Posterior cingulate gyrus (tissue), 11 donors: ENCODE measurements around the gene PCDH1.
"Not testable (repeated sequence)": the region's sequence is repeated elsewhere in the genome, so short reads cannot be mapped to it uniquely, and the experiment has no call there.

ENCODE experiments used
- DNase-seq, 10 donors: peaks; one replicate each; pipeline versions ENCODE4 v3.0.0 to v3.0.0-alpha.2; 2020 to 2021; ENCODE audit warnings: mixed read lengths in 3 of 10
- intact Hi-C: fragments of 100-400 bp; cut with DNase I; formaldehyde crosslinking; loops from one replicate; pipeline ENCODE4 v1.15.1; 2023

The PCDH1 gene

DNA sequence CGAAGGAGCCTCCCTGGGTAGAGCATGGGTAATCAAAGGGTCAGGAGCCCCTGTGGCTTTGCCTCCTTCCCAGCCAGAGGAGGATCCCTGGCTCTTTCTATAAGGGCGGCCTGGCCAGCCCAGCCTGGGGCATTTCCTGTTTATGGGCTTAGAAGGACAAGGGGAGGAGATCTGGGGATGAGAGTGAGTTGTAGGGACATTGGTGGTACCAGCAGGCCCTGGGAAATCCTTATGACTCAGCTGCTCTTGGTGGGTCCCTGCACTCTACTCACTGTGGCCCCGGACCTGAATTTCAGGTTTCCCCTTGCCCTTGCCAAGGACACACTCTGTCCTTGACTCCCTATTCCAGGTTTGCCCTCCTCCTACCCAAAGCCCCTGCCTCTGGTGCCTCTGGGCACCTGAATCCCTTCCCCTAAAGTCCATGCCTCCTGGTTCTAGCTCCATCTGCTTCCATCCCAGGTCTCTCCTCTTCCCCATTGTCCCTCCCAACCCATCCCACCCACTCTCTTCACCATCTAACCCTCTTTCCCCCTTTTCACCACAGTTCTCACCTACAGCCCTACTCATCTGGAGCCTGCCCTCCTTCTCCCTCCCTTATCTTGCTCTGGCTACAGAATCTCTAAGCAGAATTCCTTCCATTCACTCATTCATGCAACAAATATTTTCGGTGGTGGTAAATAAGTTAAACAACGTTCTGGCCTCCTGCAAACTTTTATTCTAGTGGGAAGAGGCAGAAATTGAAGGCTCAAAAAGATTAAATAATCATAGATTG lies 34.9 kb downstream of the PCDH1 start:
- DNase-seq: peak in 1 of 10 donors; percentile 64
- intact Hi-C loops: no loop called here

DNA sequence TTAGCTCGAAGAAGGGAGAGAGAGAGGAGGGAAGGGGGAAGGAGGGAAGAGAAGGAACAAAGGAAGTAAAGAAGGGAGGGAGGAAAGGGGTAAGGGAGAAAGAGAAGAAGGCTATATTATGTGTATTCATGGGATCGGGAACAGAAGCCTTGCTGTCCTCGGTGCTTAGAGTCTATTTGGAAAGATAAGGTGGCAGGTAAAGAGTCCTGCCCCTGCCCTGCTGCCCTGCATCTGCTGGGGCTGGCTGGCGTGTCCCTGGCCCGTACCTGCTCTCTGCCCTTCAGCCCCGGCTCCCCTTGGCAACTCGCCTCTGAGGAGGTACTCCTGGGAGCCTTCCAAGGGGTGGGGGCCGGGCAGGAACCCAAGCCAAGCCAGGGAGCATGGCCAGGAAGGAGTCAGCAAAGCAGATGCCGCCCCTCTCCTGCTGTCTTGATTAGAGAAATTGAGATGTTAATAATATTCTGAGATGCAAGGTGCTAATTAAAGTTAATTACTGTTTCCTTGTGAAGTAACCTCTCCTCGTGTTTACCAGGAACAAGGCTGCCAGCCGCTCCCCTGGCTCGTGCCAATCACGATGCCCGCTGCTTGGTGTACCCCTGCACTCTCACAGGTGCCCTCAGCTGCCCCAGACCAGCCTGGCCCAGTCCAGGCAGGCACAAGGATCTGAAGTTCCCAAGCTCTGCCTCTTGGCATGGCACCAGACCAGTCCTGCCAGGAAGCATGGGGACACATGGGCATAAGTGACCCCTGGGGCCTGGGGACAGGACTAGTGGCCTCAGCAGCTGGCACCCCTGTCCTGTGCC lies 36.6 kb downstream of the PCDH1 start:
- peak in 1 of 10 donors; percentile 69 for DNase-seq
- intact Hi-C loops: no loop called here

DNA sequence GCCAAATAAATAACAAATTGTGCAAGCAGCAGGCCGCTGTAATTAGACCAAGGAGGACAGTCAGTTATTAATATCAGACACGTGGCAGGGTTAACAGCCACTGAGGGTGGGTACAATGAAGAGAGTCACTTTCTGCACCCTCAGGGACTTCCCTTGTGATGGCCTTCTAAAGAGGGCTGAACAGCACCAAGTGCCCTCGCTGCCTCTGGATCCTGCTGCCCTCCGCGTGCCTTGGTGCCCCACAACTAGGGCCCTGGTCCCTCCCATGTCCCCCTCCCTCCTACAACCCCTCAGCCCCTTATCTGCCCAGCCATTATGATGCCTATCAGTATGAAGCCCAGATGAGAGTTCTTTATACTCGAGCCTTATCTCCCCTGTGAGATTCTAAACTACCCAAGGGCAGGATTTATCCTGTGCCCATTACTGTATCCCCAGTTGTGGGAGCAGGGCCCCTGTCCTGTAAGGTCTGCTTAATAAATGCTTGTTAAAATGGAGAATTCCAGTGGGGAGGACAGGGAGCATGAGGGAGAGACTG lies 37.3 kb downstream of the PCDH1 start:
- intact Hi-C loops: no loop called here
- peak in 1 of 10 donors; percentile 8 for DNase-seq

DNA sequence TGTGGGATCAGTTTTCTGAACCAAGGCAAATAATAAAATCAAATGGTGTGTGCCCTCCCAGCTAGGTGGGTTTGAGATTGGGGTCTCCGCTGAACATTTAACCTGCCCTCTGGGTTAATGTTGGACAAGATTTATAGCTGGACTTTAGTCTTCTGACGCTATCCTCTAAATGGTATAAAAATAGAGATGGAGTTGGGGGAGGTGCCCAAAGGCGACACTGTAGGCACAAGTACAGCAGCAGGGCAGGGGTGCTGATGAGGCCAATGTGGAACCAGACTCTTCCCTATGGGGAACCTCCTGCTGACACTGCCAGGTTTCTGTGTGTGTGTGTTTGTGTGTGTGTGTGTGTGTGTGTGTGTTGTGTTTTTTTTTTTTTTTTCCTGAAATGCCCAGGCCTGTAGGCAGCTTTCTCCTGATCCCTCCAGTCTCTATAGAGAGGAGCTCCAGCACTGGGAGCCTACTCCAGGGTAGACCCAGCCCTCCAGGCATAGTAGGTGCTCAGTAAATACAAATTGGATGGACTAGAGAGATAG lies 37.9 kb downstream of the PCDH1 start:
- intact Hi-C loops: no loop called here
- peak in 1 of 10 donors; percentile 8 for DNase-seq

DNA sequence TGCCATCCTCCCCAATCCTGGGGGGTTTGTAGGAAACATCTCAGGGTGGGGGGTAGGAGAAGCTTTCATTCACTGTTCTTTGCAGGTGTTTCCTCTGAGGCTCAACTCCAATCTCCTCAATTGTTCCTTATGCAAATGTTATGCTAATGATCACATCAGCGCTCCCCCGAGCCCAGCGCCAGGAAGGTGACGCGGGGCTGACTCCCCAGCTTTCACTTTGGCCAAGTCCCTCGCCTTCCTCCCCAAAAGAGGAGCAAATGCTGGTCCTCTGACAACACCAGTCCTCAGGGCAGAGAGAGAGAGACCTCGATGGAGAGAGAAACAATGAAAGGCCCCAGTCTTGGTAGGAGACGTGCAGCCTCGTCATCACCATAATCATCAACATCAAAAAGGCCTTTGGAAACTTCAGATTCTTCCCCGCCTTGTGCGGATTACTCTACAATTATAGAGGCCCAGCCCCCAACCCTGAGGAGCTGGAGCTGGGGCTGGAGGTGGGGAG lies 39.1 kb downstream of the PCDH1 start:
- intact Hi-C loops: no loop called here
- peak in 1 of 10 donors; percentile 57 for DNase-seq

DNA sequence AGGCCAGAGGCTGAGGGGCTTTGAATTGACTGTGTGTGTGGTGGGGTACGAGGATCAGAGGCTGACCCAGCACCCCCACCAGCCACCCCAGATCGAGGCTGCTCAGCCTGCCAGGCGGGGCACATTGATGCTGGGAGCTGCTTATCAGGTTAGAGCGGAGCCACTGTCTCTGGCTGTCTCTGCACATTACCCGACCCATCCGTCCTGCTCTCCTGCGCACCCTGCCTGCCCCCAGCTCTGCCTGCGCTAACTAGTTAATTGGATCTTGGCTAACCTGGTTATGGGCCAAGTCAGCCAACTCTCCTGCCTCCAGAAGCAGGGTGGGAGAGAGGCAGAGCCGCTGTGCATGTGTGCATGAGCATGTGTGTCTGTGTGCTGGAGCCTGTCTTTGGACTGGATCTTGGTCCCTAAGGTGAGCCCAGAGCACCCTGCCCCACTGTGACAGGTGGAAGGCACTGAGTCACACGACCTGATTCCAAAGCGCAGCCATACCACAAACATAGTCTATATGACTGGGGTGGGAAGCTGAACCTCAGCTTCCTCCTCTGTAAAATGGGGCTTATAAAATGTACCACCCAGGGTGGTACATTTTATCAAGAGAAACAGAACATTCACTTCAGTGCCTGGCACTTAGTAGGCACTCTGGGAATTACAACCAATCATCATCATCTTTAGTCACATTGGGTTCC lies 39.7 kb downstream of the PCDH1 start:
- intact Hi-C loops: no loop called here

DNA sequence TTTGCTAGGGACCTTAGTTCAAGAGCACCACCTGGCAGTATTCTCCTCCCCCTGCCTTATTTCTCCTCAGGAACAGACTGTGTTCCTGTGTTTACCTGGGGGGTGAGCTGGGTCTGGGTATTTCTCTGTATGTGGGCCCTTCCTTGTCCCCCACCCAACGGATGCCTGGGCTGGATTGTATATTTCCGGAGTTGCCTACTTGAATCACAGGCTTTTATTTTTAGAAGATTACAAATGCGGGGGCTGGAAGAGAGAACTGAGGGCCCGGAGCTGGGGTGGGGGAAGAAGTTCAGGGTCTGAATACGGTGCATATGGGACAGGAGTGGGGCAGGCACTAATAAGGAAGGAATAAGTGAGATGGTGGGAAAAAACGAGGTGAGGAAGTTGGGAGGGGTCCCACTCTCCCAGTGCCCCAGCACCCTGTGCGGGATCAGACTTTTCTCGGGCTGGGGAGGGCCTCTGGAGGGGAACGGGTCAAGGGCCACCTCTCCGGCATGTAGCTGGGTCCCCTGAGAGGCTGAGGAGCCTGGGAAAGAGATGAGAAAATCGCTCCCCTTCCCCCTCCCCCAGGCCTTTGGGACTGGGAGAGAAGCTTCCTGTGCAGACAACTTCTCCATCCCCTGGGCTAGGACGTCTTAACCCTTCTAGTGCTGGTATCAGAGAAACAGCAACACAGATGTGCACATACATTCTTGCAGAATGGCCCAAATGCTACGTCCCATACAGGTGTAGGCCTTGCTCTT lies 42.1 kb downstream of the PCDH1 start:
- peak in 1 of 10 donors; percentile 67 for DNase-seq
- intact Hi-C loops: no loop called here

More for the DNA sequence above, 39.7 kb downstream of the PCDH1 start:
- DNase-seq: peak in 1 of 10 donors; percentile 72

DNA sequence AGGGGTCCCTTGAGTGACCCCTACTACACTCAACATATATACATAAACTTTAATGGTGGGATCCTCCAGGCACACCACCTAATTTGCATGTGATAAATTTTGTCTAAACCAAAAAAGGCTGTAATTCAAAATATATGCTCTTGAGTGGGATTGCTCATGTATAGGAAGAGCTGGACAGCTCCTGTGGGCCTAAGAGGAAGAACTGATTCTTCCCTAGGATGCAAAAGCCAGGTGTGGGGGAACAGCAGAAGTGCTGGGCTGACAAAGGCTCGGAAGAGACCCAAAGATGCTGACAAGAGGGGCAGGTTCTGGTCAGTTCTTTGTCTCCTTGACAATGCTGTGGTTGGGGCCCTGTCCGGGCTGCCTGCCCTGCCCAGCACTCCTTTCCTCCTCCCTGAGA lies 43.9 kb downstream of the PCDH1 start:
- intact Hi-C loops: no loop called here
- no peak for DNase-seq

DNA sequence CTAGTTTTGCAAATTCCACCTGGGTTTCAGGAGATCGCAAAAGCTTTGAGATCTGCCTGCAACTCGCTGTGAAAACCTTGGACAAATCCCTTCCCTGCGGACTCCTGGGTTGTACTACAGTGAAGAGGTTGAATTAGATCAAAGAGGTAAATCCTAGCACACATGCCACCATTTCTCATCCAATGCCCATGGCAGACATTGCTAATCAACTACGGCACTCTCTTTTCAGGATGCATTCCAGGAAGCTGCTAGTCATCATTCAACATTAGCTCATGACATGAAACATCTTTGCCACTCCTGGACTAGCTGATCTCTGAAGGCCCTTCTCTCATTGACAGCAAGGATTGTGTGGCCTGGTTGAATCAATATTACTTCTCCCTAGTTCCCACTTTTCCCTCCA lies 46.1 kb downstream of the PCDH1 start:
- intact Hi-C loops: no loop called here
- DNase-seq: no peak

DNA sequence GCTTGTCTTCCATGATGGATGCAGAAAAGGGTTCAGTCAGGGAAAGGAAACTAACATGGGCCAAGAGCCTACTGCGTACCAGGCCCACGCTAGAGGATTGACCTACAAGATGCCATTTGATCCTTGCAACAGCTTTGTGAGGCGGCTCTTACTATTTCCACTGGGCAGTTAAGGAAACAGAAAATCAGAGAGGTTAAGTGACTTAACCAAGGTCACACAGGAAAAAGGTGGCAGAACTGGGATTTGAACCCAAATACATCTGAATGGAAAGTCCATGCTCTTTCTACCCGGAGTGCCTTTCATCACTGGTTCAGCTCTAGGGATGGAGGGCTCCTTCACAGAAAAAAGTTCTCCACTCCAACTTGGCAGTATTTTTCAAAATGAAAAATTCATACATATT lies 50.0 kb downstream of the PCDH1 start:
- DNase-seq: no peak
- intact Hi-C loops: loop anchor here (5.0 kb wide), 1 partner anchor 126 kb away; no protein-coding TSS in a partner anchor

DNA sequence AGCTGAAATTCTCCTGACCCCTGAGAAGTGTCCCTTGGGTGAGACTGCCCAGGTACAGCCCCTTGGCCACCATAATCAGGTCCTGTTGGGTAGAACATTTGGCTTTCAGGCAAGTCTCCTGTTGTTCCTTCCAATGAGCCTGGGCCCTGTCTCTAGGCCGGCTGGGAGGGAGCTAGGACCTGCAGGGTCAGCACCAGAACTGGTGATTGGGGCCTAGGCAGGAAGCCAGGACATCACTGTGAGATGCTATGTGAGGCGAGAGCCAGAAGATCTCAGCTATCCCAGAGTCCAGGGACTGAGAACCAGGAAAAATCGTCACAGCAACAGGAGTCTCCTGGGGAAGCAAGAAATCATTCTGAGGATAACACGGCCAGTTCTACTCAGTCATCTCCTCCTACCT lies 51.5 kb downstream of the PCDH1 start:
- intact Hi-C loops: loop anchor here (5.0 kb wide), 1 partner anchor 124 kb away; no protein-coding TSS in a partner anchor
- DNase-seq: peak in 3 of 10 donors; percentile 50 to 90 (median 61)

DNA sequence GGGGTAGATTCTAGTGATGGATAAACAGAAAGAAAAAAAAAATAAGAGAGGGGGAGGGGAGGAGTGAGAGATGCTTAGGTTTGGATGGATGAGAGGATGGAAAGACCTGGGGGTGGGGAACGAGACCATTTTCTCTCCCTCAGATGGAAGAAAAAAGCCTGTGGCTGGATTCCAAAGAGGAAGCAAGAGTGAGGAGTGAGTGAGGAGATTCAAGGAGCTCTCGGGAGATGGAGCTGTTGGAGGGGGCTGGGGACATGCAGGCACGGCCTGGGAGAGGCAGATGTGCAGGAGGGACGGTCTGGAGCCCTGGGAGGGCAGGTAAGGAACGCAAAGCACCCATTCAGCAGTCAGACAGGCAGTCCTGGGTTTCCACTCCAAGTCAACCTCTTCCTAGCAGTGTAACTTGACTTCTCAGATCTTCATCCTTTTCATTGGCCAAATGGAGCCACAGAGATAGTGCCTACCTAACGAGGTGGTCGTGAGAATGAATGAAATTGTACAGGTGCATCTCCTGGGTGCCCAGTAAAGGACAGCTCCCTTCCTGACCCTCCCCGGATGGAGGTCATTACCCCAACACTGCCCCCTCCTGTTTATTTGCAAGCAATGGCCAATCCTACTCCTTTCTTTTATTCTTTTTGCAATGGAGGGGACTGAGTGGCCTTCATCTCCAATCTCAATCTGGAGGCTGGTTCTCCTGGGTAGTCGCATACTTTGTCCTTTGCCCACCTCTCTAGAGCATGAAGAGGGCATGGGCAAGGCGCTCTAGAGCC lies 52.2 kb downstream of the PCDH1 start:
- intact Hi-C loops: loop anchor here (5.0 kb wide), 1 partner anchor 124 kb away; no protein-coding TSS in a partner anchor
- DNase-seq: peak in 2 of 10 donors; percentile 81 to 89

DNA sequence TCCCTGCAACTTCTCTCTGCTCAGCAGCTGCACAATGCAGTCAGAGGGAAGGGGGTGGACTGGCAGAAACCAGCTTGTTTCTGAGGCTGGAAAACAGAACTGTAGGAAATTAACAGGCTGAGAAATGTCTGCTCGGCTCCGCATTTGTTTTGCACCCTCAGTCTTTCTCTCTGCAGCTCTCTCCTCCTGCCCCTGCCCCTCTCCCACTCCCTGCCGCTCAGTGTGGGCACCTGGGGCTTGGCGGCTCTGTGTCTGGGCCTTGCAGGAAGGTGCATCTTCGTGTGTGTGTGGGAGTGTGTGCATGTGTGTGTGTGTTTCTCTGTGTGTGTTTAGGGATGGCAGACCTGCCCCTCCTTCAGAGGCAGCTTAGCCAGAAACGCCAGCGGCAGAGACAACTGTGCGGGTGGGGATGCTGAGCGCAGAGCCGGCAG lies 53.0 kb downstream of the PCDH1 start:
- intact Hi-C loops: loop anchor here (5.0 kb wide), 1 partner anchor 123 kb away; no protein-coding TSS in a partner anchor

DNA sequence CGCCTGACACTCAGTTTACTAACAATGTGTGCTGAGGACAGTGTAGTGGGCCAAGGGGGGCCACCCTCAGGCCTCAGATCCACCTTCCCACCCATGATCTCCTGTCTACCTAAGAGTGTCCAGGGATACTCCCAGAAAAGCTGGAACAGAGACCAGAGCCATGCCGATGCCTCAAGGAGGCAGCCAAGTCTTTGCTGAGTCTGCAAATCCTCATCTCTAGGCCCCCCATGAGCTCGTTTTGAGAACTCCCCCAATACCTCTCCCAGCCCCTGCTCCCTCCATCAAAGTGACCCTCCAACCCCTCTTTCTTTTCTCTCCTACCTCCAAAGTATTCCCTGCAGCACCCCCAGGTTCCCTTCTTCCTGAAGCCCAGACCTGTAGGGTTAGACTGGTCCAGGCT lies 53.5 kb downstream of the PCDH1 start:
- intact Hi-C loops: loop anchor here (5.0 kb wide), 1 partner anchor 122 kb away; no protein-coding TSS in a partner anchor
- no peak for DNase-seq

More for the DNA sequence above, 53.0 kb downstream of the PCDH1 start:
- peak in 9 of 10 donors; percentile 35 to 95 (median 68) for DNase-seq

DNA sequence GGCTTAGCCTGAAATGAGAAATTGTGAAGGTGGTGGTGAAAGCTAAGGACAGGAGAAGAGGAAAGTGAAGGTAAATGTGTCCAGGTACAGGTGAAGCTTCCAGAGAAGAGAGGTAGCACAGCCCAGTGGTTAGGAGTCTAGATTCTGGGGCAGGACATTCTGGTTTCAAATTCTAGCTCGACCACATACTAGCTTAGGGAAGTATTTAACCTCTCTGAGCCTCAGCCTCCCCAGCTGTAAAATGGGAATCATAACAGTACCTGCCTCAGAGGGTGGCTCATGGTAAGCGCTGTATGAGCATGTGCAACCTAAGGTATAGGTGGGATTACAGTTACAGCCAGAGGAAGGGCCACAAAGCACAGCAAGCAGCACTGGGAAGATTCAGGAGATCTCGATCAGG lies 55.2 kb downstream of the PCDH1 start:
- intact Hi-C loops: no loop called here

DNA sequence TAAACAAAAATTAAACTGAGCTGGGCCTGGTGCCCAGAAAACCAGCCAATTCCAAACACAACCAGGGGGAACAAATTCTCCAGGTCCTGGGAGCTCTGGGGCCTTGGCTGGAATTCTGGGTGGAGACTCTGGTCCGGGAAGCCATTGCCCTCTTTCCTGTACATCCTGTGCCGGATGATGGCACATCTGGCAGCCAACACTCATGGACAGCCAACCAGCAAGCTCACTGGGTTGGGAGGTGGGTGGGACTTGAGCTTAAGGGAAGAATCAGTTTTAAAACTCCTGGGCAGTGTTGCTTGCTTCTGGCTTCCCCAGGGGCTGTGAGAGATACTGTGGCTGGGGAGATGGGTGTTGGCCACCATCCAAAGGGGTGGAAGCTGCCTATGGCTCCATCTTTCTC lies 56.1 kb downstream of the PCDH1 start:
- intact Hi-C loops: no loop called here
- DNase-seq: peak in 2 of 10 donors; percentile 58 to 90

More for the DNA sequence above, 55.2 kb downstream of the PCDH1 start:
- DNase-seq: no peak

DNA sequence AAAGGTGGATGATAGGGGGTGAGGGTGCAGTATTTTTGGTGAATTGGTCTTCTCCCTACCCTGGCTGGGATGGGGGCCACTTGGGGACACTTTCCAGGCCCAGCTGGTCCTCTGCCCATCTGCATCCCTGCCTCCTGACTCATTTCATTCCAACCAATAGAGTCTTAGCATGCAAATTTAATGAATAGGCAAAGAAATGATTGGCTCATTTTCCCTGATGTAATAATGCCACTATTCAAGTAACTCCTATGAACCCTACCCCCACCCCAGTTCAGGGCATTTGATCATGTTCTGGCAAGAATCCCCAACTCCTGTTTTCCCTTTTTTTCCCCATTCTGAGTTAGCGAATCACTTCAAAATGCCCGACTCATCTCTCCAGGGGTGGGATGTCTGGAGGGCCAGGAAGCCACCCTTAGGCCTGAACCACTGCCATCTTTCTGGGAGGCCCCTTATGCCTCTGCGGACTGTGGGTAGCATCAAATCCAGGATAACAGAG lies 56.7 kb downstream of the PCDH1 start:
- intact Hi-C loops: no loop called here

DNA sequence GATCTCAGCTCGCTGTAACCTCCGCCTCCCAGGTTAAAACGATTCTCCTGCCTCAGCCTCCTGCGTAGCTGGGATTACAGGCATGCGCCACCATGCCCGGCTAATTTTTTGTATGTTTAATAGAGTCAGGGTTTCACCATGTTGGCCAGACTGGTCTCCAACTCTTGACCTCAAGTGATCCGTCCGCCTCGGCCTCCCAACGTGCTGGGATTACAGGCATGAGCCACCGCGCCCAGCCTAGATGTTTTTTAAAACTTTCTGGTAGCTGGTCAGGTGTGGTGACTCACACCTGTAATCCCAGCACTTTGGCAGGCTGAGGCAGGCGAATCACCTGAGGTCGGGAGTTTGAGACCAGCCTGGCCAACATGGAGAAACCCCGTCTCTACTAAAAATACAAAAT lies 57.5 kb downstream of the PCDH1 start:
- intact Hi-C loops, DNase-seq: not testable (repeated sequence)

More for the DNA sequence above, 56.7 kb downstream of the PCDH1 start:
- peak in 6 of 10 donors; percentile 52 to 93 (median 61) for DNase-seq
